K562 (cell line): ENCODE data around the gene LRP1-AS. TPM values are rescaled to one million over a fixed set of nuclear protein-coding genes. Genes with fewer than 3 reads are reported as not detected.

Source experiments
- BDP1 ChIP-seq: IDR thresholded peaks from 3 replicates; pipeline ENCODE4 v1.6.1; 2011; ENCODE audit not compliant: insufficient read length, insufficient read depth
- FOSL1 ChIP-seq: fragments of 200-800 bp; sonication (Bioruptor generic); conservative IDR thresholded peaks from 2 replicates; pipeline ENCODE4 v1.6.1; 2016; ENCODE audit warnings: missing genetic modification characterization, missing compliant biosample characterization
- FOXK2 ChIP-seq, 2 experiments: fragments of 450-650 bp; IDR thresholded peaks in 1 of 2; conservative IDR thresholded peaks in 1 of 2; 2 replicates each; pipeline ENCODE4 v1.6.1; 2016; ENCODE audit warnings: low read depth in 2 of 2, mild to moderate bottlenecking in 1 of 2
- GTF2B ChIP-seq: IDR thresholded peaks from 2 replicates; pipeline ENCODE4 v1.6.1; 2011; ENCODE audit not compliant: insufficient read length; ENCODE audit errors: extremely low read depth
- ILK ChIP-seq: fragments of 450-650 bp; IDR thresholded peaks from 2 replicates; pipeline ENCODE4 v1.6.1; 2016; ENCODE audit warnings: missing genetic modification characterization, low read depth, mild to moderate bottlenecking, missing compliant biosample characterization, moderate library complexity, borderline replicate concordance
- NFE2L1 ChIP-seq: fragments of 450-650 bp; IDR thresholded peaks from 2 replicates; pipeline ENCODE4 v1.6.1; 2016; ENCODE audit warnings: missing genetic modification characterization, low read depth, mild to moderate bottlenecking, missing compliant biosample characterization, moderate library complexity, borderline replicate concordance
- PTTG1 ChIP-seq: fragments of 450-650 bp; IDR thresholded peaks from 2 replicates; pipeline ENCODE4 v1.6.1; 2016; ENCODE audit warnings: low read depth, mild to moderate bottlenecking, missing genetic modification characterization, missing compliant biosample characterization
- SIRT6 ChIP-seq: IDR thresholded peaks from one replicate; pipeline ENCODE4 v1.6.1; 2012; ENCODE audit warnings: low read depth, mild to moderate bottlenecking, control low read depth, inconsistent platforms, low read length, moderate library complexity
- TEAD4 ChIP-seq, 2 experiments: sonication (generic) in 1 of 2; formaldehyde crosslinking in 1 of 2; IDR thresholded peaks; 2 replicates each; pipeline versions ENCODE4 v1.6.1 to v1.8.0; 2012 to 2022; ENCODE audit warnings: borderline replicate concordance in 1 of 2, inconsistent platforms in 1 of 2, low read length in 1 of 2, mild to moderate bottlenecking in 1 of 2, missing genetic modification reagents in 1 of 2
- ZNF57 ChIP-seq: fragments of 450-650 bp; formaldehyde crosslinking; IDR thresholded peaks from 2 replicates; pipeline ENCODE4 v1.4.0; 2020; ENCODE audit warnings: mild to moderate bottlenecking, moderate library complexity
- polyA plus RNA-seq, 8 experiments: library from polyadenylated mRNA; depleted of rRNA in 4 of 8; stranded (reverse) in 5 of 8; unstranded in 3 of 8; fragments of >200 nt; fragmentation: Nextera tagmentation in 2 of 8; fragmentation: Illumina TruSeq in 1 of 8; extraction: Ambion mirVana in 2 of 8; extraction: Trizol in 1 of 8; gene quantifications; 2 replicates each; pipeline versions ENCODE4 v1.2.1 to v1.2.3, GENCODE V29; 2011 to 2014; ENCODE audit warnings: inconsistent platforms in 1 of 8, missing spikeins in 1 of 8
- total RNA-seq, 7 experiments: library from RNA; depleted of rRNA in 6 of 7; stranded (reverse); fragments of >200 nt in 6 of 7; fragmentation: Illumina TruSeq in 2 of 7; extraction: Trizol in 2 of 7; gene quantifications; 2 replicates each; pipeline versions ENCODE4 v1.2.1 to v1.2.3, GENCODE V29; 2011 to 2021; ENCODE audit warnings: low replicate concordance in 1 of 7
- TF ChIP-seq, protein P1 (sequence below): fragments of 200-600 bp; sonication (generic); IDR thresholded peaks from one replicate; pipeline ENCODE4 v1.6.1; 2012; ENCODE audit warnings: mild to moderate bottlenecking, low read depth, low read length, inconsistent platforms
- TF ChIP-seq, protein P2 (sequence below): IDR thresholded peaks from 2 replicates; pipeline ENCODE4 v1.6.1; 2011; ENCODE audit warnings: borderline replicate concordance, low read depth, mild to moderate bottlenecking, moderate library complexity, low read length; ENCODE audit not compliant: insufficient read depth, poor library complexity, severe bottlenecking

LRP1-AS gene
- total and polyA plus RNA-seq, 9 of the 15 experiments (the other 6 are each of a cell fraction or from before 2014, with no cell fraction given) = not detected

DNA sequence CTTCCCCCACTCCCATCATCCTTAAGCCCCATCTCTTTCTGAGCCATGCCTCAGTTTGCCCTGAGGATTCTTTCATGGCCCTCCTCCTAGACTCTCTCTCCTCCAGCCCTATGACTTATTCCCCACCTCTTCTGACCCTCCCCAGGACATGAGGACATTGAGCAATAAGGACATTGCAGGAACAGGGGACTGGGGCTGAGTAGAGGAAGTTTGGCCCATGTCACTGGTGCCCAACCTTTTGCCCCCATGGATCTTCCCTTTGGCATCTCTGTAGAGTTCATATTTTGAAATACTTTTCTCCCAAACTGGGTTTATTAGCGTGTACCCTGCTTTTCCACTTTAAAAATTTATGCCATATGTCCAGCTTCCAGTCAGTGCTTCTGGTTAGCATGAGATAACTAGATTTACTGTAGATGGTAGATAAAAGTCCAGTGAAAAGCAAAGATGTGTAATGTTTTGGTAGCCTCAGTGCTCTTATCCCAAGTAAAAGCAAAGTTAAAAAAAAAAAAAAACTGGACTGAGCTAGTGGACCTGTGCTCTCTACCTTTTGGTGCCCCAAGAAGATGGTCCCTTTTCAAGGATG, 6.1 kb upstream of the LRP1-AS start (continued):
- TF ChIP-seq, protein P1, sequence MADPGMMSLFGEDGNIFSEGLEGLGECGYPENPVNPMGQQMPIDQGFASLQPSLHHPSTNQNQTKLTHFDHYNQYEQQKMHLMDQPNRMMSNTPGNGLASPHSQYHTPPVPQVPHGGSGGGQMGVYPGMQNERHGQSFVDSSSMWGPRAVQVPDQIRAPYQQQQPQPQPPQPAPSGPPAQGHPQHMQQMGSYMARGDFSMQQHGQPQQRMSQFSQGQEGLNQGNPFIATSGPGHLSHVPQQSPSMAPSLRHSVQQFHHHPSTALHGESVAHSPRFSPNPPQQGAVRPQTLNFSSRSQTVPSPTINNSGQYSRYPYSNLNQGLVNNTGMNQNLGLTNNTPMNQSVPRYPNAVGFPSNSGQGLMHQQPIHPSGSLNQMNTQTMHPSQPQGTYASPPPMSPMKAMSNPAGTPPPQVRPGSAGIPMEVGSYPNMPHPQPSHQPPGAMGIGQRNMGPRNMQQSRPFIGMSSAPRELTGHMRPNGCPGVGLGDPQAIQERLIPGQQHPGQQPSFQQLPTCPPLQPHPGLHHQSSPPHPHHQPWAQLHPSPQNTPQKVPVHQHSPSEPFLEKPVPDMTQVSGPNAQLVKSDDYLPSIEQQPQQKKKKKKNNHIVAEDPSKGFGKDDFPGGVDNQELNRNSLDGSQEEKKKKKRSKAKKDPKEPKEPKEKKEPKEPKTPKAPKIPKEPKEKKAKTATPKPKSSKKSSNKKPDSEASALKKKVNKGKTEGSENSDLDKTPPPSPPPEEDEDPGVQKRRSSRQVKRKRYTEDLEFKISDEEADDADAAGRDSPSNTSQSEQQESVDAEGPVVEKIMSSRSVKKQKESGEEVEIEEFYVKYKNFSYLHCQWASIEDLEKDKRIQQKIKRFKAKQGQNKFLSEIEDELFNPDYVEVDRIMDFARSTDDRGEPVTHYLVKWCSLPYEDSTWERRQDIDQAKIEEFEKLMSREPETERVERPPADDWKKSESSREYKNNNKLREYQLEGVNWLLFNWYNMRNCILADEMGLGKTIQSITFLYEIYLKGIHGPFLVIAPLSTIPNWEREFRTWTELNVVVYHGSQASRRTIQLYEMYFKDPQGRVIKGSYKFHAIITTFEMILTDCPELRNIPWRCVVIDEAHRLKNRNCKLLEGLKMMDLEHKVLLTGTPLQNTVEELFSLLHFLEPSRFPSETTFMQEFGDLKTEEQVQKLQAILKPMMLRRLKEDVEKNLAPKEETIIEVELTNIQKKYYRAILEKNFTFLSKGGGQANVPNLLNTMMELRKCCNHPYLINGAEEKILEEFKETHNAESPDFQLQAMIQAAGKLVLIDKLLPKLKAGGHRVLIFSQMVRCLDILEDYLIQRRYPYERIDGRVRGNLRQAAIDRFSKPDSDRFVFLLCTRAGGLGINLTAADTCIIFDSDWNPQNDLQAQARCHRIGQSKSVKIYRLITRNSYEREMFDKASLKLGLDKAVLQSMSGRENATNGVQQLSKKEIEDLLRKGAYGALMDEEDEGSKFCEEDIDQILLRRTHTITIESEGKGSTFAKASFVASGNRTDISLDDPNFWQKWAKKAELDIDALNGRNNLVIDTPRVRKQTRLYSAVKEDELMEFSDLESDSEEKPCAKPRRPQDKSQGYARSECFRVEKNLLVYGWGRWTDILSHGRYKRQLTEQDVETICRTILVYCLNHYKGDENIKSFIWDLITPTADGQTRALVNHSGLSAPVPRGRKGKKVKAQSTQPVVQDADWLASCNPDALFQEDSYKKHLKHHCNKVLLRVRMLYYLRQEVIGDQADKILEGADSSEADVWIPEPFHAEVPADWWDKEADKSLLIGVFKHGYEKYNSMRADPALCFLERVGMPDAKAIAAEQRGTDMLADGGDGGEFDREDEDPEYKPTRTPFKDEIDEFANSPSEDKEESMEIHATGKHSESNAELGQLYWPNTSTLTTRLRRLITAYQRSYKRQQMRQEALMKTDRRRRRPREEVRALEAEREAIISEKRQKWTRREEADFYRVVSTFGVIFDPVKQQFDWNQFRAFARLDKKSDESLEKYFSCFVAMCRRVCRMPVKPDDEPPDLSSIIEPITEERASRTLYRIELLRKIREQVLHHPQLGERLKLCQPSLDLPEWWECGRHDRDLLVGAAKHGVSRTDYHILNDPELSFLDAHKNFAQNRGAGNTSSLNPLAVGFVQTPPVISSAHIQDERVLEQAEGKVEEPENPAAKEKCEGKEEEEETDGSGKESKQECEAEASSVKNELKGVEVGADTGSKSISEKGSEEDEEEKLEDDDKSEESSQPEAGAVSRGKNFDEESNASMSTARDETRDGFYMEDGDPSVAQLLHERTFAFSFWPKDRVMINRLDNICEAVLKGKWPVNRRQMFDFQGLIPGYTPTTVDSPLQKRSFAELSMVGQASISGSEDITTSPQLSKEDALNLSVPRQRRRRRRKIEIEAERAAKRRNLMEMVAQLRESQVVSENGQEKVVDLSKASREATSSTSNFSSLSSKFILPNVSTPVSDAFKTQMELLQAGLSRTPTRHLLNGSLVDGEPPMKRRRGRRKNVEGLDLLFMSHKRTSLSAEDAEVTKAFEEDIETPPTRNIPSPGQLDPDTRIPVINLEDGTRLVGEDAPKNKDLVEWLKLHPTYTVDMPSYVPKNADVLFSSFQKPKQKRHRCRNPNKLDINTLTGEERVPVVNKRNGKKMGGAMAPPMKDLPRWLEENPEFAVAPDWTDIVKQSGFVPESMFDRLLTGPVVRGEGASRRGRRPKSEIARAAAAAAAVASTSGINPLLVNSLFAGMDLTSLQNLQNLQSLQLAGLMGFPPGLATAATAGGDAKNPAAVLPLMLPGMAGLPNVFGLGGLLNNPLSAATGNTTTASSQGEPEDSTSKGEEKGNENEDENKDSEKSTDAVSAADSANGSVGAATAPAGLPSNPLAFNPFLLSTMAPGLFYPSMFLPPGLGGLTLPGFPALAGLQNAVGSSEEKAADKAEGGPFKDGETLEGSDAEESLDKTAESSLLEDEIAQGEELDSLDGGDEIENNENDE = no peak
- TF ChIP-seq TEAD4 (IDR thresholded peaks at IDR 0.05; ENCODE audit: low read length) (peak; percentile 34; the same call in 1 of the 2 replicates), TEAD4 (CRISPR knock-in tag; IDR thresholded peaks at IDR 0.05; ENCODE audit: borderline replicate concordance) (no peak), NFE2L1 (tag) (no peak), BDP1 (no peak), SIRT6 (no peak), FOXK2 (conservative IDR thresholded peaks at IDR 0.05 in 1 of 2, IDR thresholded peaks at IDR 0.05 in 1 of 2; ENCODE audit: low read depth in 2 of 2) (no peak), GTF2B (no peak), FOSL1 (tag) (no peak), PTTG1 (tag) (no peak), ILK (tag) (no peak), ZNF57 (CRISPR knock-in tag) (no peak)
- TF ChIP-seq, protein P2, sequence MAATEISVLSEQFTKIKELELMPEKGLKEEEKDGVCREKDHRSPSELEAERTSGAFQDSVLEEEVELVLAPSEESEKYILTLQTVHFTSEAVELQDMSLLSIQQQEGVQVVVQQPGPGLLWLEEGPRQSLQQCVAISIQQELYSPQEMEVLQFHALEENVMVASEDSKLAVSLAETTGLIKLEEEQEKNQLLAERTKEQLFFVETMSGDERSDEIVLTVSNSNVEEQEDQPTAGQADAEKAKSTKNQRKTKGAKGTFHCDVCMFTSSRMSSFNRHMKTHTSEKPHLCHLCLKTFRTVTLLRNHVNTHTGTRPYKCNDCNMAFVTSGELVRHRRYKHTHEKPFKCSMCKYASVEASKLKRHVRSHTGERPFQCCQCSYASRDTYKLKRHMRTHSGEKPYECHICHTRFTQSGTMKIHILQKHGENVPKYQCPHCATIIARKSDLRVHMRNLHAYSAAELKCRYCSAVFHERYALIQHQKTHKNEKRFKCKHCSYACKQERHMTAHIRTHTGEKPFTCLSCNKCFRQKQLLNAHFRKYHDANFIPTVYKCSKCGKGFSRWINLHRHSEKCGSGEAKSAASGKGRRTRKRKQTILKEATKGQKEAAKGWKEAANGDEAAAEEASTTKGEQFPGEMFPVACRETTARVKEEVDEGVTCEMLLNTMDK = no peak
